GM21515 (cell line): ENCODE measurements around the gene MMP28.

ENCODE experiments used
- ATAC-seq: cut with Tn5 transposase; IDR thresholded peaks from one replicate; pipeline ENCODE4 v1.9.1; 2021; ENCODE audit not compliant: unreplicated experiment

Gene MMP28

GRCh38 chr17:35726953-35727460 is 68.4 kb downstream of the MMP28 start:
- no peak for ATAC-seq

GRCh38 chr17:35726127-35726952 is 69.1 kb downstream of the MMP28 start:
- ATAC-seq, result no peak

- no peak for ATAC-seq
Observed at GRCh38 chr17:35725802-35726126, 69.7 kb downstream of the MMP28 start.

GRCh38 chr17:35725058-35725457 is 70.4 kb downstream of the MMP28 start:
- no peak for ATAC-seq

GRCh38 chr17:35723735-35724134 is 71.7 kb downstream of the MMP28 start:
- ATAC-seq, result no peak

GRCh38 chr17:35717475-35717874 is 78.0 kb downstream of the MMP28 start:
- ATAC-seq, result no peak

GRCh38 chr17:35716897-35717465 is 78.5 kb downstream of the MMP28 start:
- ATAC-seq, result no peak

- no peak for ATAC-seq
Observed at GRCh38 chr17:35716173-35716572, 79.3 kb downstream of the MMP28 start.
